Ovary (tissue), 9 donors: ENCODE results near the gene ALKBH3. TPM values are rescaled to one million over a fixed set of nuclear protein-coding genes. Genes with fewer than 3 reads are reported as not detected.

ENCODE experiments used
- DNase-seq, 5 donors: peaks; one replicate each; pipeline ENCODE4 v3.0.0-alpha.2; 2019 to 2020
- H3K27ac ChIP-seq, 2 donors: fragments of 200-600 bp; one replicate each; pipeline versions ENCODE4 v1.5.1 to v1.8.0; 2019 to 2022
- H3K27me3 ChIP-seq: fragments of 200-600 bp; one replicate; pipeline ENCODE4 v1.8.0; 2022
- H3K36me3 ChIP-seq: fragments of 200-600 bp; sonication (generic); one replicate; pipeline ENCODE4 v1.5.1; 2019
- H3K4me1 ChIP-seq: one replicate; pipeline ENCODE4 v1.8.1; 2013; ENCODE audit warnings: mild to moderate bottlenecking, moderate library complexity; ENCODE audit not compliant: insufficient read depth
- H3K4me3 ChIP-seq: fragments of 200-600 bp; sonication (generic); one replicate; pipeline ENCODE4 v1.5.1; 2017
- H3K9me3 ChIP-seq, 2 donors: fragments of 200-600 bp in 1 of 2; sonication (generic) in 1 of 2; one replicate each; pipeline versions ENCODE4 v1.5.1 to v1.8.1; 2013 to 2019; ENCODE audit warnings: mild to moderate bottlenecking in 1 of 2, moderate library complexity in 1 of 2
- CTCF ChIP-seq, 3 donors: fragments of 450-650 bp in 2 of 3; fragments of 200-600 bp in 1 of 3; IDR thresholded peaks; one replicate each; pipeline versions ENCODE4 v1.5.1 to v1.8.0; 2016 to 2022; ENCODE audit warnings: antibody characterized with exemption in 3 of 3, mild to moderate bottlenecking in 1 of 3
- EP300 ChIP-seq: sonication (generic); formaldehyde crosslinking; IDR thresholded peaks from one replicate; pipeline ENCODE4 v1.6.1; 2017; ENCODE audit warnings: antibody characterized with exemption
- POLR2A ChIP-seq: fragments of 450-650 bp; IDR thresholded peaks from one replicate; pipeline ENCODE4 v1.6.1; 2017; ENCODE audit warnings: antibody characterized with exemption, mild to moderate bottlenecking, moderate library complexity
- WGBS, 3 donors: extraction: QIAGEN DNeasy Blood & Tissue Kit in 1 of 3; methylation state at CpG; one replicate each; pipeline versions ENCODE4 v1.1.5 to v1.1.7; 2013 to 2017; 5-methylcytosine and 5-hydroxymethylcytosine counted together
- intact Hi-C, 4 donors: fragments of 100-400 bp; cut with DNase I; formaldehyde crosslinking; loops; one replicate each; pipeline versions ENCODE4 v1.11.0 to v1.15.1; 2022 to 2023
- polyA plus RNA-seq, 2 donors: library from polyadenylated mRNA; stranded (reverse); fragments of 200-250 nt in 1 of 2; fragments of 350-450 nt in 1 of 2; fragmentation: Illumina TruSeq in 1 of 2; extraction: RNeasy Lipid Tissue Mini Kit (QIAGEN cat#74804) in 1 of 2; gene quantifications; one replicate each; pipeline ENCODE4 v1.2.3, GENCODE V29; 2013 to 2014
- total RNA-seq, 7 donors: library from RNA; depleted of rRNA in 2 of 7; stranded (reverse); fragments of >200 nt in 2 of 7; fragmentation: NEBNext Ultra II Directional in 3 of 7; extraction: Animal tissue kit (Norgen Biotek cat#: 25700) in 3 of 7; gene quantifications; one replicate each; pipeline versions ENCODE4 v1.1.0 to v1.2.4, GENCODE V29; 2016 to 2023
- donor health status: DM: no; HTN: no; CAD: no; lungs with moderate emphysema.
- donor health status: DM: no; HTN: no; CAD: no.
- donor health status: Bipolar disorder and iron deficiency.
- donor health status: DM: yes; HTN: yes; CAD: no.
- donor health status: DM: no; HTN: no; CAD: no.
- donor health status: DM: yes; HTN: yes; CAD: no.

Gene ALKBH3
- total and polyA plus RNA-seq, 9 donors, result 25.4 to 53.5 (median 32.2) TPM

GRCh38 chr11:43922295-43922648, 41.6 kb downstream of the ALKBH3 start:
- no peak for TF ChIP-seq CTCF (IDR thresholded peaks at IDR 0.05)
- no peak for TF ChIP-seq POLR2A
- no peak for TF ChIP-seq EP300
- peaks cover 53% of the 10 kb centered on the region for H3K4me1 ChIP-seq

GRCh38 chr11:43922744-43923405, 42.2 kb downstream of the ALKBH3 start:
- peak overlapping the region; percentile 87 to 96 for H3K27ac ChIP-seq
- H3K9me3 ChIP-seq, result no peaks in the 10 kb centered on the region
- peak in 1 of 5 donors; percentile 10 for DNase-seq
- H3K4me1 ChIP-seq, result peaks cover 55% of the 10 kb centered on the region
- no peak overlapping the region for H3K4me3 ChIP-seq
- intact Hi-C loops, result no loop called here
- no peaks in the 10 kb centered on the region for H3K36me3 ChIP-seq
- 24 to 36% (median 30%) methylated on average over 6 of the region's 6 CpGs for WGBS, 3 donors
- TF ChIP-seq EP300 (peak; percentile 46), POLR2A (no peak)
- H3K27me3 ChIP-seq, result no peaks in the 10 kb centered on the region

More at GRCh38 chr11:43922295-43922648, 41.6 kb downstream of the ALKBH3 start:
- no peak for DNase-seq
- Histone ChIP-seq H3K36me3 (no peaks in the 10 kb centered on the region), H3K9me3 (no peaks in the 10 kb centered on the region), H3K27me3 (no peaks in the 10 kb centered on the region), H3K4me3 (no peak overlapping the region), H3K27ac (peak overlapping the region; percentile 87 to 96)
- intact Hi-C loops, result no loop called here
- WGBS, 3 donors, result 54 to 64% (median 54%) methylated on average over 3 of the region's 3 CpGs

GRCh38 chr11:43923406-43924111, 42.9 kb downstream of the ALKBH3 start:
- DNase-seq, result peak in 4 of 5 donors; percentile 6 to 71 (median 66)

GRCh38 chr11:43924112-43924855, 43.7 kb downstream of the ALKBH3 start:
- intact Hi-C loops, result no loop called here
- H3K9me3 ChIP-seq, result no peaks in the 10 kb centered on the region
- 84 to 87% (median 86%) methylated on average over 27 of the region's 27 CpGs for WGBS, 3 donors
- peaks cover 56% of the 10 kb centered on the region for H3K4me1 ChIP-seq
- no peak overlapping the region for H3K4me3 ChIP-seq
- TF ChIP-seq CTCF (IDR thresholded peaks at IDR 0.05) (peak in 2 of 3 donors; percentile 7 to 21), POLR2A (no peak)
- H3K27ac ChIP-seq, result peak overlapping the region; percentile 87 to 96
- DNase-seq, result peak in 3 of 5 donors; percentile 53 to 65 (median 60)
- H3K27me3 ChIP-seq, result no peaks in the 10 kb centered on the region
- no peaks in the 10 kb centered on the region for H3K36me3 ChIP-seq

More at GRCh38 chr11:43923406-43924111, 42.9 kb downstream of the ALKBH3 start:
- no peak overlapping the region for H3K4me3 ChIP-seq
- H3K4me1 ChIP-seq, result peaks cover 61% of the 10 kb centered on the region
- H3K9me3 ChIP-seq, result no peaks in the 10 kb centered on the region
- H3K36me3 ChIP-seq, result no peaks in the 10 kb centered on the region
- H3K27me3 ChIP-seq, result no peaks in the 10 kb centered on the region
- intact Hi-C loops, result no loop called here
- 23 to 29% (median 27%) methylated on average over 8 of the region's 8 CpGs for WGBS, 3 donors
- TF ChIP-seq CTCF (IDR thresholded peaks at IDR 0.05) (no peak), EP300 (peak; percentile 67)
- peak overlapping the region; percentile 87 to 96 for H3K27ac ChIP-seq
